ENCODE measurements around the gene MBOAT2.

The MBOAT2 gene

GRCh38 chr2:9017411-9017810 is 13.9 kb upstream of the MBOAT2 start:
- DNase-seq: no peak

GRCh38 chr2:9015998-9016397 is 12.5 kb upstream of the MBOAT2 start:
- no peak for DNase-seq

- DNase-seq: no peak
These were observed 9.9 kb upstream of the MBOAT2 start for GRCh38 chr2:9013403-9013802.

- no peak for DNase-seq
These were observed 7.4 kb upstream of the MBOAT2 start for GRCh38 chr2:9010866-9011265.

- no peak for DNase-seq
These were observed 5.6 kb upstream of the MBOAT2 start for GRCh38 chr2:9008951-9009664.

- no peak for DNase-seq
These were observed 2.9 kb upstream of the MBOAT2 start for GRCh38 chr2:9006368-9006767.

- no peak for DNase-seq
These were observed 1.1 kb upstream of the MBOAT2 start for GRCh38 chr2:9004338-9005204.

GRCh38 chr2:9003366-9003615 is 193 bp downstream of the MBOAT2 start:
- no peak for DNase-seq

- DNase-seq: no peak
These were observed 683 bp downstream of the MBOAT2 start for GRCh38 chr2:9002637-9003365.

GRCh38 chr2:9002313-9002636 is 1.2 kb downstream of the MBOAT2 start:
- no peak for DNase-seq

- DNase-seq: no peak
These were observed 1.7 kb downstream of the MBOAT2 start for GRCh38 chr2:9001778-9002177.

GRCh38 chr2:9001229-9001628 is 2.3 kb downstream of the MBOAT2 start:
- no peak for DNase-seq

GRCh38 chr2:9000442-9000841 is 3.0 kb downstream of the MBOAT2 start:
- no peak for DNase-seq

- DNase-seq: no peak
These were observed 3.7 kb downstream of the MBOAT2 start for GRCh38 chr2:8999797-9000196.

GRCh38 chr2:8999102-8999446 is 4.4 kb downstream of the MBOAT2 start:
- no peak for DNase-seq

- DNase-seq: no peak
These were observed 4.9 kb downstream of the MBOAT2 start for GRCh38 chr2:8998418-8999101.

- no peak for DNase-seq
These were observed 5.9 kb downstream of the MBOAT2 start for GRCh38 chr2:8997631-8998030.

GRCh38 chr2:8997108-8997507 is 6.4 kb downstream of the MBOAT2 start:
- no peak for DNase-seq

GRCh38 chr2:8996006-8996405 is 7.5 kb downstream of the MBOAT2 start:
- DNase-seq: no peak

- no peak for DNase-seq
These were observed 9.1 kb downstream of the MBOAT2 start for GRCh38 chr2:8994386-8994785.

GRCh38 chr2:8993902-8994278 is 9.6 kb downstream of the MBOAT2 start:
- no peak for DNase-seq

- no peak for DNase-seq
These were observed 10.1 kb downstream of the MBOAT2 start for GRCh38 chr2:8993196-8993901.

- no peak for DNase-seq
These were observed 10.8 kb downstream of the MBOAT2 start for GRCh38 chr2:8992643-8993042.

All from CD4-positive, alpha-beta T cell treated with Interleukin-21 for 1 hour (primary cell).